HG03469 (cell line): ENCODE data around the gene IGLON5.

ENCODE experiments used
- ATAC-seq: cut with Tn5 transposase; IDR thresholded peaks from one replicate; pipeline ENCODE4 v1.9.1; 2021; ENCODE audit warnings: mild to moderate bottlenecking, moderate library complexity, moderate number of reproducible peaks; ENCODE audit not compliant: unreplicated experiment

Gene IGLON5

DNA sequence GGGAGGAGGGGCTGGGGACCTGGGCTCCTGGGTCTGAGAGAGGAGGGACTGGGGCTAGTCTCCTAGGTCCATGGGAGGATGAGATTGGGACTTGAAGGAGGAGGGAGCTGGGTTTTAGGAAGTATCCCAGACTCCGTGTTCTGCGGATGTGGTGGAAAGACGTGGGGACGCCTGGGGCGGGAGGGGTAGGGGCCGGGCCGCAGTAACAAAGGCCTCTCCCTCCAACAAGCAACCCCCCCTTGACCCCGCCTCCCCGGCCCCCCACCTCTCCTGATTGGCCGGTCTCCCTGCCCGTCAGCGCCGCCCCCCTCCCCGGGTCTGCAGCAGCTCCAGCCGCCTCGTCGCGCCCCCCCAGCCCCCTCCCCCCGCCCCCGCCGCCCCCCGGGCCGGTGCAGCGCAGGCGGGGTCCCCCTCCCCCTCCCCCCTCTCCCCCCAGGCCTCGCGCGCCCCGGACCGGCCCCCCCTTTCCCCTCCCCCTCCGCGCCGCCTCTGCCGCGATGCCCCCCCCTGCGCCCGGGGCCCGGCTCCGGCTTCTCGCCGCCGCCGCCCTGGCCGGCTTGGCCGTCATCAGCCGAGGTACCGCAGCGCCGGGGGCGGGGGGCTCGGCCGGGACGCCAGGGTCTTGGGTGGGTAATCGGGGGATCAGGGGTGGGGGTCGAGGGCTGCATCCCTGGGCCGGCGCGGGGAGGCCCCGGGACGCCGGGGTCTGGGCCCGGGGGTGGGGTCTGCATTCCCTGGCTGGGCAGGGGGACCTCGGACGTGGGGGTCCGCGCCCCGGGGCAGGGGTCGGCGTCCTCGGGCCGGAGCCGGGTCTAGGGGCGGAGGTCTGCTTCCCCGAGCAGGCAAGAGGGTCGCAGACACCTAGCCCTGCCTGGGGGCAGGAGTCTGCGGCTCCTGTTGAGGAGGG, at the start of gene IGLON5:
TSS of gene IGLON5 (plus strand) at position 294 of the 907 bp plus-strand sequence. CDS start at position 498, 204 bp downstream.
- no peak for ATAC-seq

DNA sequence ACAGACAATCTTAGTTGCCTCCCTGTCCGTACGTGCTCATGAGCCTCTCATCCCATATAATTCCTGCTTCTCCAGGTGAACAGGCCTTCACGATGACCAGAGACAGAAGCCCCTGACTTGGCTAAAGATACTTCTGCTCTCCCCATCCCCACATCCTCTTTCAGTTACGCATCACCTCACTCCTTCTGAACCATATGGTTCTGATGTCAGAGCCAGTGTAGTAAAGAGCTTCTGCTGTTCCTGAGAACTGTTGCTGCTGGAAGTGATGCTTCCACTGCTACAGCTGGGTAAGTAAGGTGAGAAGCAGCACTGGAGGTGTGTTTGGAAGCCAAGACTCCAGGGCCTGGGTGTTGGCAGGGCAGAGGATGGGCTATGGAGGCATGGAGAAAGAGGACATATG, 47.6 kb upstream of the IGLON5 start:
- ATAC-seq = no peak

DNA sequence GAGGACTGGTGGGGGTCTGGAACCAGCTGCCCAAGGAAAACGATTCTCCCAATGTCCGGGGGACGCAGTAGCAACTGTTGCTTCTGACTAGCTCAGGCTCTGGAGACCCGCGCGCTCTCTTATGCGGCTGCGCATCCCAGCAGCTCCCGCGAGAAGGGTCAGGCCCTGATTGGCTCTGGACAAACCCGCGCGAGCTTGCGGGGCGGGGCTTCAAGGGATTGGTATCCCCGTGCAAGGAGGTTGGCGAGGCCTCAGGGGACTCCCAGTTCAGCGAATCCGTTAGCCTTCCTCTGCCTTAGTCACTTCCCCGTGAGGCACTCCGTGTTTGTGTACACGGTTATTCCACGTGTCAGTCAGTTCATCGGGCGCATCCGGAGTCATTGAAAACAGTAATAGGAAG, 40.4 kb upstream of the IGLON5 start:
- no peak for ATAC-seq

DNA sequence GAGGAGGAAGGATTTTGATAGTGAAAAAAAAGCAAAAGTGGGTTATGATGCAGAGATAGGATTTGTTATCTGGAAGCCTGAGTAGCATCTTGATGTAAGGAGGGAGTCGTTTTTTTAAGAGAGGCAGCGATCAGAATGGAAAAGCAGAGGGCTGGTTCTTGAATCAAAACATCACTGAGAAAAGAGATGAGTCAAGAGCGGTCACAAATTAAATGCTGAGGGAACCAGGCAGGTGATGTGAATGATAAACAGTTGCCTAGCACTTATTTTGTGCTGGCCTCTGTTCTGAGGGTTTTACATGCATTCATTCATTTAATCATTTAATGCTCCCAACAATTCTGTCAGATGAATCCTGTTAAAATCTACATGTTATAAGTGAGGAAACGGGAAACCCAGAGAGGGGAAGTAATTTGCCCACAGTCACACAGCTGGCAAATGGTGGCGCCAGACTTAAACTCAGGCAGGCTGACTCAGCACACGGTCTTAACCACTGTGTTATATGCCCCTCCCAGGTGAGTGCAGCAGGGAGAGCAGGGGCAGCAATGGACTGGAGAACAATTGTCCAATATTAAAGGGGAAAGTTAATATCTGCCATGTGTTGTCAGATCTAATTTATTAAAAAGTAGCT, 39.1 kb upstream of the IGLON5 start:
- ATAC-seq = no peak

DNA sequence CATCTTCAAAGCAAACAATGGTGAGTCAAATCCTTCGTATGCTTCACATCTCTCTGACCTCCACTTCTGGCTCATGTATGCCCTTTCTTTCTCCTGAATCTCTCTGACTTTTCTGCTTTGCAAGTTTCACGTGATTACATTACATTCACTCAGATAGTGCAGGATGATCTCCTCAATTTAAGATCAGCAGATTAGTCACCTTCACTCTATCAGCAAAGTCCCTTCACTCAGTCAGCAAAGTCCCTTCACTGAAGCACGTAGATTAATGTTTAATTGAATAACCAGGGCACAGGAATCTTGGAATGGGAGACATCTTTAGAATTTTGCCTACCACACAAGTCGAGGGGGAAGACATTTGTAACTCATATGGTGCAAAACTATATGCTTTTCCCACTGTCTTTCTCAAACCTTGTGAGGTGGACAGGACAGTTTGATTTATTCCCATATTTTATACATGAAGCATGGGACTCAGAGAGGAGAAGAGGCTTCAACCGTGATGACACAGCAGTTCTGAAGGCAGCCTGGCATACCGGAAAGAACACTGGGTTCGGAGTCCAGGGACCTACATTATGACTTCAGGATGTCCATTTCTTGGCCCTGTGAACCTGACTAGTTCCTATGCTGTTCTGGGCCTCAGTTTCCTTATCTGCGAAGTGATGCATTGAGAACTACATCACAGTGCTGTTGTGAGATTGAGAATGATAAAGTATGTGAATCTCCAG, 37.2 kb upstream of the IGLON5 start:
- no peak for ATAC-seq

DNA sequence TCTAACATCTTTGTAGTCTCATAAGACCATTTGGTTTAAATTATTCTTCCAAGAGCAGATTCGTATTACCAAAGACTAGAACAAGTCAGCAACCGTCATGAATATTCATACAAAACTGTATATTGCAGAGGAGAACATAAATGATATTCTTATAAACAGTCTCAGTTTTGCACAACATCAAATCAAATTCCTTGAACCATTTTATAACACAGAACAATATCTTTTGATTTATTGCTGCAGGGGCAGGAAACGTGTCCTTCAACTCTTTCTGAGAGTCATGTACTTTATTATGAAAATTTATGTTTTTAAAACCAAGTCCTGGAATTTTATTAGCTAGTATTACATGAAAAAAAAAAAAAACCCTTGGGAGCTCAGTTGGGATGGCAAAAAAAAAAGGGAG, 34.3 kb upstream of the IGLON5 start:
- ATAC-seq = no peak

DNA sequence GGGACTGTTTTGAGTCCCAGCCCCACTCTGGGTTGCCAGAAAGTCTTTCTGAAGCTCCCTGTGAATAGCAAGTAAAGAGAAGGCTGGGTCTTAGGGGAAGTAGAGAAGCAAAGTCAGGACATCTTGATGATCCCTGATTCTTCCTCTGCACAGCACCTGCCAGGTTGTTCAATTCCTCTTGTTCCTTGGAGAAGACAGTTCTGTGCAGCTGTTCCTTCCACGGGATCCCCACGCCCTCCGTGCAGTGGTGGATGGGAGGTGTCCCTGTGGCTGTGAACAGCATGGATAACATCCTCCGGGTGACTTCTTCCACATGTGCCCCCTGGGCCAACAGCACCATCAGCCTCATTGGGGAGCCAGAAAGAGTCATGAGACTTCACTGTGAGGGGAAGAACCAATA, 29.1 kb upstream of the IGLON5 start:
- no peak for ATAC-seq

DNA sequence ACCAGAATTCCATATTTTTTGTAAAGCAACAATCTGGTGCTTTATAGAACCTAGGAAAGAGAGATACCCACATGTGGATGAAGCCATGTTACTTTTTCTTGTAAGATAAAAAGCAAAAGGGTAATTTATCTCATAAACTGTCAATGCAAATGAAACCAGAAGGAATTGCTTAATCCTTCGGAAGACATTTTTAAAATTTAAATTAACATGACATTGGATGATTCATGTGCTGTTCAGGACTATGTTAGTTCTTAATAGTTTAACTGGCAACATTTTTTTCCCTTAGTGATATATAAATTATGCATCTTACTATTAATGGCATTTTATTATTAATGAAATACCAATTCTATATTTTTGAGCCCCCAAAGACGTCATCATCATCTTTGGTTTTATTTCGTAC, 25.8 kb upstream of the IGLON5 start:
- no peak for ATAC-seq

DNA sequence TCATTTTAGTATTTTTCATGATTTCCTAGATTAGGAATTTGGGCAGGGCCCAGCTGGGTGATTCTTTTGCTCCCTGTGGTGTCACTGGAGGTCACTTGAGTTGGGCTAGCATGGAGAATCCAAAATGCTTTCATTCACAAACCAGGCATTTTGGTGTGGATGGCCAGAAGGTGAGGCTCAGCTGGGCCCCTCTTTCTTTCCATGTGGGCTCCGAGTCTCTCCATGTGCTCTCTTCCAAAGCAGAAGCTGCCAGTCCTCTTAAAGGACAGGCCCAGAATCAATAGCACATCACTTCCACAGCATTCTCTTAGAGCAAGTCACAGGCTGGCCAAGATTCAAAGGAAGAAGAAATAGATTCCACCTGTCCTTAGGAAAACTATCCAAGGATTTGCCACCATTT, 21.8 kb upstream of the IGLON5 start:
- ATAC-seq = no peak

DNA sequence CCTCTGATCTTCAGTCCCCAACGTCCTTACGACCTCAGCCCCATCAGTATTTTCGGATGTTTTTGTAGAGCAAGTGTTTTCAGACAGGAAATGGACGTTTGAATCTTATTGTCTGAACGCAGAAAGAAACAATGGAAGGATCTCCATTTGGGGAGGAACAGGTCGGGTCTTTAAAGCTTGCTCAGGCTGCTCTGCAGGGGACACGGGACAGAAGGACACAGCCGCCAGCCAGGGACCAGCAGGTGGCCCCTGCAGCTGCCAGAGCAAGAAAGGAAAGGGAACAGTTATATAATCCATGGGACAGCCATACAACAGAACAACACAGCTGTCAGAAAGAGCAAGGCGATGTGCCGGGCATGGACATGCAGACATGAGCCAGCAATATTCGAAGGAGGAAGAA, 18.5 kb upstream of the IGLON5 start:
- ATAC-seq = no peak

DNA sequence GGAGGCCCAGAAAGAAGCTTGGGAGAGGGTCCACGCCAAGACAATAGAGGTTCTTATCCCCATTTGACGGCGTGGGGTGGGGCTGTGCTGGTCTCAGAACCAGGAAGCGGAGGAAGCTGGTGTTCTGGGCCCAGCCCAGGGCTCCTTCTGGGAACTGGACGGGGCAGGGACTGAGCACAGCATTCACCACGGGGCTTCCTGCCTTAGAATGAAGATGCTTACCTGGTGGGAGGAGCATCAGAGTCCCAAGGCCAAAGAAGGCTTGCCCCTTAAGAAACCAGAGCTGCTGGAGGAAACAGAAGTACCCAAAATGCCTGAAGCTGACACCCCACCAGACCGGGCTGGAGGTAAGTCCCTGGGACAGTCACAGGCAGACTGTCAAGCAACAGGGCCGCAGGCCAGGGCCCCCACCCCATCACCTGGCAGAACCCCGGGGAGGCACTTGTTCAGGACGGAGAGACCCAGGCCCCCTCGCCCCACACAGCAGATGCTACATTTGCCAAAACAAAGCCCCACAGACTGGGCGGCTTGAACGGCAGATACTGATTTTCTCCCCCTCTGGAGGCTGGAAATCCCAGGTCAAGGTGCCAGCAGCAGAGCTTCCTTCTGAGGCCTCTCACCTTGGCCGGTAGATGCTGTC, 17.8 kb upstream of the IGLON5 start:
- ATAC-seq = no peak

DNA sequence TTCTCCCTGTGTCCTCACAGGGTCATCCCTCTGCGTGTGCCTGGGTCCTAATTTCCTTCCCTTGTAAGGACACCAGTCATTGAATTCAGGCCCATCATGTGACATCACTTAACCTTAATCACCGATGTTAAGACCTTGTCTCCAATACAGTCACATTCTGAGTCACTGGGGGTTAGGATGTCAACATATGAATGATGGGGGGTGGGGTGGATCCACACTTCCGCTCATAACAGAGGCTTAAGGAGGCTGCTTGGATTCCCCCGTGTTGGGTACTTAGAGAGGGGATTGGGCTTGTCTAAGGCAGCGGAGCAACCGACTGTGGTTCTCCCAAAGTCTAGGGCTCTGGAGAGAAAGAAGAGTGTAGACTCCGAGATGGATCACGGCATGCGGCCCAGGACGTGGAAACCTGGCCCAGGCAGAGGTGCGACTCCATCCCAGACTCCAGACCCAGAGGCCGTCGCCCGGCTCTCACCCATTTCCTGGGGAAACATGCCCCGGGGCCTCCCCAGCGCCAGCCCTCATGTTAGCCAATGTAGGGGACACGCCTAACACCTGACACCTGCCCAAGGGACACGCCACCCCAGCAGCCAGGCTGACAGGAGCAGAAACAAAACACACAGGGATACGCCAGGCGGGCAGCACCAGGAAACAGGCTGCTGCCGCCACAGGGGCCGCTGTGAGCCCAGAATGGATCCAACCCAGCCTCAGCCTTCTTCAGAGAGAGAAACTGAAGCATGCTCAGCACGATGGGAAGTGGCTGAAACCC, 17.1 kb upstream of the IGLON5 start:
- no peak for ATAC-seq

DNA sequence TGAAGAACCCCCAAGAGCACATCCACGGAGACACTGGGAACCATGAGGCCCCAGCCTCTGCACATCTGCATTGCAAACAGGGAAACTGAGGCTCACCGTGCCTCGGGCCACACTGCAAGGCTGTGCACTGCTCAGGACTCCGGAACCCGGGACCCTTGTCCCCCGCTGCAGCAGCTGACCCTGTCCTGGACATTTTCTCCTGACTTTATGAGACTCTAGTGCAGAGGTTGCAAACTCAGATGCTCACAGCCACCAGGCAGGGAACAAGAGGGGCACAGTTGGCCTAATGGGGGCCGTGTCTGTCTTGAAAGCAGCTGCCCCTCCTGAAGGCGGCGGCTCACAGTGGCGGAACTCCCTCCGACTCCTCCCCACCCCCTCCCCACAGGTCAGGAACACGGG, 16.5 kb upstream of the IGLON5 start:
- ATAC-seq = no peak

DNA sequence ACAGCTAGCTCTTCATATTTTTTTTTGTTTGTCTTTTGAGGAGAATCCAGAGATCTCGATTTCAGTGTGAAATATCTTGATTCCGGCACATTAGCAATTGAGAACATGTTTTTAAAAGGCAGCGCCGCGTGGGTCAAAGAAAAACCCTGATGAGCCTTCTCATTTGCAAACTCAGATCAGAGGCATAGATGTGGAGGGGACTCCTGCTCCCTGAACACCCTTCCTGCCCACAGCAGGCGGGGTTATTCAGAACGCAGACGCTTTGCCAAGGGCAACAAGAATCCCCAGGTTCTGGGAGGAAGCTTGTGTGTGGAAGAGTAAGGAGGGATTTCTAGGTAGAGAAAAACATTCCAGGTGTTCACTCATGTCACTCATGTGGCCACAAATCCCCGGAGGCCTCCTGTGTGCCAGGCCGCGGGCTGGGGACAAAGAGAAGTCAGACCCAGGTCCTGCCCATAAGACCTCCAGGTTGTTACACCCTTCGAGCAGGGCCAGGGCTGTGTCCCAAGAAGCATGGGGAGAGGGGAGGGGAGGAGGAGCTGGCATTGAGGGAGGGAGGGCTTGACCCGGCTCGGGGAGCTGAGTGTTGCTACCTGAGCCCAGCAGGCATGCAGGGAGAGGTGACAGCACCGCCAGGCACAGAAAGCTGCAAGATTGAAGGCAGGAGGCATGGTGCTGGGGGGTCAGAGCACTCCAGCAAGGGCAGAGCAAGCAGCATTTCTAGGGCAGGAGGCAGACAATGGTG, 15.9 kb upstream of the IGLON5 start:
- no peak for ATAC-seq

DNA sequence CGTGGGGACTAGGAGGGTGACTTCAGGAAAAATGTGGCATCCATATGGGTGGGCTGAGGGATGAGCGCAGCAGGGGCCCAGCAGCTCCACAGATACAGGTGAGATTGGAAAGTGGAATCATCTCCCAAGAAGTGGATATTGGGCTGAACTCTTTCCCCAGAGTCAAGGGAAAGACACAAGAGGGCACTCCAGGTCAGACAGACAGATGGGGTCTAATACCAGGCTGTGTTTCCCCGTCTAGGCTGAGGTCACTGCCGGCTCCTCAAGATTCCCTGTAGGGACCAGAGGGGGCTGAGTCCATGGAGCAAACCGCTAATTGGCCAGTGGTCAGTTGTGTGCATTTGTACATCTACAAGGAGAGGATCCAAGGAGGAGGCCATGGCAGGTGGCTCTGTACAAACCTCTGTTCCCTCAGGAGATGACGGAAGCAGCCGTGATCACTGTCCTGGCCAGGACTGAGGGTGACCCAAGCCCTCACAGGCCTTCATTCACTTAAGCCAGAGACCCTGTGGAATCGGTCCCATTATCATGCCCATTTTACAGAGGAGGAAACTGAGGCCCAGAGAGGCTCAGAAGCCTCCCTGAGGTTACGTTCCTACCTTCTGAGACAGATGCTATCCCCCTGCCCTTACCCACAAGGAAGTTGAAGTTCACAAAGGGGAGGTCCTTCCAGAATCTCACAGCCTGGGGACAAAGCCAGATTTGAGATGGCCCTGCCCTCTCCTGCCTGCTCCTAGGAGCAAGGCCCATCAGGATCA, 14.9 kb upstream of the IGLON5 start:
- ATAC-seq = no peak

DNA sequence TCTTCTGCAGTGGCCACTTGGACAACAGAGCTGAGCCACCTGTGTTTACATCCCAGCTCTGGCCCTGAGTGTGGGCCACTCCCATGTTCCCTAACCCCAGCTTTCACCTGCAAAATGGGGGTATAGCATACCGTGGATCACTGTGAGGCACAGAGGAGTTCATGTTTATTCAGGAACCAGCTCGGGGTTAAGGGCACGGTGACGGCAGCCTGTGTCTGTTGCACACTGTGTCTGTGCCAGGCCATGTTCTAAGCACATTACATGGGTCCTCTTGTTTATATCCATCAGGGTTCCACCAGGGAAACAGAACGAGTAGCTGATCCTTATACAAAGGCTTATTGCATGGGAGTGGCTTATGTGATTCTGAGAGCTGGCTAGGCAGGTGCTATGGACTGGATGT, 14.0 kb upstream of the IGLON5 start:
- ATAC-seq = no peak

DNA sequence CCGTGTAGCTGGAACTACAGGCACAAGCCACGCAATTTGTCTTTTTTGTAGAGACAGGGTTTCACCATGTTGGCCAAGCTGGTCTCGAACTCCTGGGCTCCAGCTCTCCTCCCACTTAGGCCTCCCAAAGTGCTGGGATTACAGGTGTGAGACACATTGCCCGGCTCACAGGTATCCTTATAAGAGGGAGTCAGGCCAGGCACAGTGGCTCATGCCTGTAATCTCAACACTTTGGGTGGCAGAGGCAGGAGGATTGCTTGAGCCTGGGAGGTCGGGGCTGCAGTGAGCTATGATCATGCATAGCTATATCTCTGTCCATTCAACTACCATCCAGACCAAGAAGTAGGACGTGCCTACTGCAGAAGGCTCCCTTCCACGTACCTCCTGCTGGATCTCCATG, 10.2 kb upstream of the IGLON5 start:
- no peak for ATAC-seq

DNA sequence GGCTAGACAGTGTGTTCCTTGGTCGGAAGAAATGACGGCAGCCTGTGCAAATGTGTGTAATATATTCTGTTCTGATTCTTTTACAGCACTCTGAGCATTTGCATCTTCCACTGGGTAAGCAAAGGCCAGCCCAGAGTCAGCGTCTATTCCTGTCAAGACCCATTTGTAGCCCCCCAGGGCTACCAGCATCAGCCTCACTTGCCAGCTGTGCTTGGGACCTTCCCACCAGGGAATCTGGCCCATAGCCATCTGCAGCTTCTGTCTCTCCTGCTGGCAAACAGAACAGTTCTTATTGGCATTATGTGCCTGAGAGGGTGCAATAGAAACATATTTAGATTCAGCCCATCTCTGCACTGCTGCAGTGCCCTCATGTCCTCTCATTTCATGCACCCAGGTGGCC, 6.0 kb upstream of the IGLON5 start:
- no peak for ATAC-seq

DNA sequence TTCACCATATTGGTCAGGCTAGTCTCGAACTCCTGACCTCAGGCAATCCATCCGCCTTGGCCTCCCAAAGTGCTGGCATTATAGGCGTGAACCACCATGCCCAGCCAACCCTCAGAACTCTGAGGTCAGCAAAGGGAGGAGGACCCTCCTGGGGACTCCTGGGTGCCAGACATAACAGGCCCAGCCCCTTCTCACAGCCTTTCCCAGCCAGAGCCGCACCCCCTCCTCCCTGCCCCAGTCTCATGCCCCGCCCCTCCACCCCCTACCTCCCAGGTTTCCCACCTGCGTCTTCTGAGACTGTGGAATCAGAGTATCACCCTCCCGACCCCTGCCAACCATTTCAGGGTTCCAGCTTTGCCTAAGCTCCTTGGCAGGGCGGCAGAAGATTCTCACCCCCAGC, 5.2 kb downstream of the IGLON5 start:
- ATAC-seq = no peak
